Measurements from ENCODE around the gene CD163L1. TPM values are rescaled to one million over a fixed set of nuclear protein-coding genes. Genes with fewer than 3 reads are reported as not detected.

The CD163L1 gene
- total and polyA plus RNA-seq, 9 of the 15 experiments (the other 6 are each of a cell fraction or from before 2014, with no cell fraction given): 0.54 to 9.2 (median 2.0) TPM

DNA sequence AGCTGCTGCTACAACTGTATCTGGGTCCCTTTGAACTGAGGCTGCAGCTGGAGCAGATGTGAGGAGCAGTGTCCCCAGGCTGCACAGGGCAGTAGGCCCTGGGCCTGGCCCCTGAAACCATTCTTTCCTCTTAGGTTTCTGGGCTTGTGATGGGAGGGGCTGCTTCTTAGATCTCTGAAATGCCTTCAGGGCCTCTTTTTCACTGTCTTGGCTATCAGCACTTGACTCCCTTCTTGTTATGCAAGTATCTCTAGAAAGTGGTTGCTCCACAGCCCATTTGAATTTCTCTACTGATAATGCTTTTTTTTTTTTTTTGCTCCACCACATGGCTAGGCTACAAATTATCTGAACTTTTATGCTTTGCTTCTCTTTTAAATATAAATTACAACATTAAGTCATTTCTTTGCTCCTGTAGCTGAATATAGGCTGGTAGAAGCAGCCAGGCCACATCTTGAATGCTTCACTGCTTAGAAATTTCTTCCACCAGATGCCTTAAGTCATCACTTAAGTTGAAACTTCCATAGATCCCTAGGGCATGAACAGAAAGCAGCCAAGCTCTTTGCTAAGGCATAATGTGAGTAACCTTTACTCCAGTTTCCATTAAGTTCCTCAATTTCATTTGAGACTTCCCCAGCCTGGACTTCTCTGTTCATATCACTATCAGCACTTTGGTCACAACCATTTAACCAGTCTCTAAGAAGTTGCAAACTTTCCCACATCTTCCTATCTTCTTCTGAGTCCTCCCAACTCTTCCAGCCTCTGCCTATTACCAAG lies 98.9 kb downstream of the CD163L1 start:
- TF ChIP-seq DNMT1 (IDR thresholded peaks at IDR 0.05) (no peak), ZNF133 (CRISPR knock-in tag; IDR thresholded peaks at IDR 0.05) (no peak), FOSL1 (tag; conservative IDR thresholded peaks at IDR 0.05) (no peak)
- TF ChIP-seq, protein P1, sequence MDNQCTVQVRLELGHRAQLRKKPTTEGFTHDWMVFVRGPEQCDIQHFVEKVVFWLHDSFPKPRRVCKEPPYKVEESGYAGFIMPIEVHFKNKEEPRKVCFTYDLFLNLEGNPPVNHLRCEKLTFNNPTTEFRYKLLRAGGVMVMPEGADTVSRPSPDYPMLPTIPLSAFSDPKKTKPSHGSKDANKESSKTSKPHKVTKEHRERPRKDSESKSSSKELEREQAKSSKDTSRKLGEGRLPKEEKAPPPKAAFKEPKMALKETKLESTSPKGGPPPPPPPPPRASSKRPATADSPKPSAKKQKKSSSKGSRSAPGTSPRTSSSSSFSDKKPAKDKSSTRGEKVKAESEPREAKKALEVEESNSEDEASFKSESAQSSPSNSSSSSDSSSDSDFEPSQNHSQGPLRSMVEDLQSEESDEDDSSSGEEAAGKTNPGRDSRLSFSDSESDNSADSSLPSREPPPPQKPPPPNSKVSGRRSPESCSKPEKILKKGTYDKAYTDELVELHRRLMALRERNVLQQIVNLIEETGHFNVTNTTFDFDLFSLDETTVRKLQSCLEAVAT (IDR thresholded peaks at IDR 0.05): no peak
- TF ChIP-seq, protein P2, sequence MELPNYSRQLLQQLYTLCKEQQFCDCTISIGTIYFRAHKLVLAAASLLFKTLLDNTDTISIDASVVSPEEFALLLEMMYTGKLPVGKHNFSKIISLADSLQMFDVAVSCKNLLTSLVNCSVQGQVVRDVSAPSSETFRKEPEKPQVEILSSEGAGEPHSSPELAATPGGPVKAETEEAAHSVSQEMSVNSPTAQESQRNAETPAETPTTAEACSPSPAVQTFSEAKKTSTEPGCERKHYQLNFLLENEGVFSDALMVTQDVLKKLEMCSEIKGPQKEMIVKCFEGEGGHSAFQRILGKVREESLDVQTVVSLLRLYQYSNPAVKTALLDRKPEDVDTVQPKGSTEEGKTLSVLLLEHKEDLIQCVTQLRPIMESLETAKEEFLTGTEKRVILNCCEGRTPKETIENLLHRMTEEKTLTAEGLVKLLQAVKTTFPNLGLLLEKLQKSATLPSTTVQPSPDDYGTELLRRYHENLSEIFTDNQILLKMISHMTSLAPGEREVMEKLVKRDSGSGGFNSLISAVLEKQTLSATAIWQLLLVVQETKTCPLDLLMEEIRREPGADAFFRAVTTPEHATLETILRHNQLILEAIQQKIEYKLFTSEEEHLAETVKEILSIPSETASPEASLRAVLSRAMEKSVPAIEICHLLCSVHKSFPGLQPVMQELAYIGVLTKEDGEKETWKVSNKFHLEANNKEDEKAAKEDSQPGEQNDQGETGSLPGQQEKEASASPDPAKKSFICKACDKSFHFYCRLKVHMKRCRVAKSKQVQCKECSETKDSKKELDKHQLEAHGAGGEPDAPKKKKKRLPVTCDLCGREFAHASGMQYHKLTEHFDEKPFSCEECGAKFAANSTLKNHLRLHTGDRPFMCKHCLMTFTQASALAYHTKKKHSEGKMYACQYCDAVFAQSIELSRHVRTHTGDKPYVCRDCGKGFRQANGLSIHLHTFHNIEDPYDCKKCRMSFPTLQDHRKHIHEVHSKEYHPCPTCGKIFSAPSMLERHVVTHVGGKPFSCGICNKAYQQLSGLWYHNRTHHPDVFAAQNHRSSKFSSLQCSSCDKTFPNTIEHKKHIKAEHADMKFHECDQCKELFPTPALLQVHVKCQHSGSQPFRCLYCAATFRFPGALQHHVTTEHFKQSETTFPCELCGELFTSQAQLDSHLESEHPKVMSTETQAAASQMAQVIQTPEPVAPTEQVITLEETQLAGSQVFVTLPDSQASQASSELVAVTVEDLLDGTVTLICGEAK (IDR thresholded peaks at IDR 0.05): no peak
- TF ChIP-seq, protein P2 (CRISPR knock-in tag; IDR thresholded peaks at IDR 0.05): no peak
- TF ChIP-seq, protein P3, sequence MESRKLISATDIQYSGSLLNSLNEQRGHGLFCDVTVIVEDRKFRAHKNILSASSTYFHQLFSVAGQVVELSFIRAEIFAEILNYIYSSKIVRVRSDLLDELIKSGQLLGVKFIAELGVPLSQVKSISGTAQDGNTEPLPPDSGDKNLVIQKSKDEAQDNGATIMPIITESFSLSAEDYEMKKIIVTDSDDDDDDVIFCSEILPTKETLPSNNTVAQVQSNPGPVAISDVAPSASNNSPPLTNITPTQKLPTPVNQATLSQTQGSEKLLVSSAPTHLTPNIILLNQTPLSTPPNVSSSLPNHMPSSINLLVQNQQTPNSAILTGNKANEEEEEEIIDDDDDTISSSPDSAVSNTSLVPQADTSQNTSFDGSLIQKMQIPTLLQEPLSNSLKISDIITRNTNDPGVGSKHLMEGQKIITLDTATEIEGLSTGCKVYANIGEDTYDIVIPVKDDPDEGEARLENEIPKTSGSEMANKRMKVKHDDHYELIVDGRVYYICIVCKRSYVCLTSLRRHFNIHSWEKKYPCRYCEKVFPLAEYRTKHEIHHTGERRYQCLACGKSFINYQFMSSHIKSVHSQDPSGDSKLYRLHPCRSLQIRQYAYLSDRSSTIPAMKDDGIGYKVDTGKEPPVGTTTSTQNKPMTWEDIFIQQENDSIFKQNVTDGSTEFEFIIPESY (CRISPR knock-in tag; IDR thresholded peaks at IDR 0.05): no peak
- H3K9ac ChIP-seq (ENCODE audit: insufficient read depth in 1 of 2, low read depth in 2 of 2, low read length in 2 of 2): no peak overlapping the region
- no peak overlapping the region for H3K4me2 ChIP-seq (ENCODE audit: insufficient read depth, low read length)
- in situ Hi-C loops (cut with MboI) (no loop called here), intact Hi-C loops (cut with micrococcal nuclease) (no loop called here)
- no peaks in the 10 kb centered on the region for H4K20me1 ChIP-seq (replicated peaks; ENCODE audit: control insufficient read depth, insufficient read depth, low read length)
- ChIA-PET POLR2A (interaction anchor here (1.0 kb wide), 1 partner anchor 110 kb away, joined by 4 read pairs; no protein-coding TSS in a partner anchor), CTCF (ENCODE audit: low intra/inter-chr PET ratio) (no interaction called here)
- no peaks in the 10 kb centered on the region for H3K9me3 ChIP-seq (replicated peaks; ENCODE audit: control insufficient read depth, insufficient read depth, low read depth, low read length)
- no peak overlapping the region for H3K27ac ChIP-seq (ENCODE audit: extremely low read depth, low read depth, low read length)
- no peaks in the 10 kb centered on the region for H3K36me3 ChIP-seq (ENCODE audit: control insufficient read depth, insufficient read depth, low read length)
- BruUV-seq (replicated peaks): no TSS peak
- H3K9me1 ChIP-seq (ENCODE audit: control insufficient read depth, insufficient read depth, low read length): no peaks in the 10 kb centered on the region
- ATAC-seq: no peak
- H3K79me2 ChIP-seq (ENCODE audit: control insufficient read depth, insufficient read depth, low read length): no peaks in the 10 kb centered on the region
- FAIRE-seq: no peak
- no peak overlapping the region for H3K4me3 ChIP-seq
- peak in 1 of 4 experiments; percentile 8 for DNase-seq (ENCODE audit: extremely low read depth in 1 of 4, low spot score in 3 of 4)
- H2AFZ ChIP-seq (ENCODE audit: low read depth, low read length): peak overlapping the region; percentile 23; the same call in 1 of the 2 replicates
- peaks cover 0 to 8% of the 10 kb centered on the region in 2 experiments; a peak in 3 of 5 replicates for H3K4me1 ChIP-seq (replicated peaks in 1 of 2; ENCODE audit: control insufficient read depth in 2 of 2, insufficient read depth in 2 of 2, low read length in 2 of 2)
- no peaks in the 10 kb centered on the region for H3K27me3 ChIP-seq (ENCODE audit: control insufficient read depth in 2 of 2, insufficient read depth in 2 of 2, low read length in 2 of 2)

All from K562 (cell line).